Tibial nerve (tissue), 4 donors: Measurements from ENCODE around the gene SLC48A1.

Experiments used
- CTCF ChIP-seq, 5 experiments: fragments of 200-600 bp in 3 of 5; fragments of 450-650 bp in 2 of 5; sonication (generic) in 3 of 5; IDR thresholded peaks; one replicate each; pipeline ENCODE4 v1.5.1; 2016 to 2019; ENCODE audit warnings: antibody characterized with exemption in 5 of 5, mild to moderate bottlenecking in 3 of 5, moderate library complexity in 2 of 5
- EP300 ChIP-seq, 2 donors: sonication (generic); formaldehyde crosslinking; IDR thresholded peaks; one replicate each; pipeline ENCODE4 v1.6.1; 2017; ENCODE audit warnings: antibody characterized with exemption in 2 of 2, mild to moderate bottlenecking in 1 of 2

GRCh38 chr12:47773062-47773857 is at the start of gene SLC48A1:
- TF ChIP-seq CTCF (IDR thresholded peaks at IDR 0.05): peak in 3 of 5 experiments; percentile 10 to 73 (median 48)
- TF ChIP-seq EP300 (IDR thresholded peaks at IDR 0.05): peak in 1 of 2 donors; percentile 31
